GM12892 (cell line): ENCODE results near the gene PAX5.

Source experiments
- POLR2A ChIP-seq: IDR thresholded peaks from 2 replicates; pipeline ENCODE4 v1.6.1; 2011; ENCODE audit warnings: low read depth, low read length, control low read depth
- POLR2AphosphoS5 ChIP-seq: IDR thresholded peaks from 2 replicates; pipeline ENCODE4 v1.6.1; 2011; ENCODE audit warnings: low read depth, low read length, control low read depth
- TAF1 ChIP-seq: IDR thresholded peaks from 2 replicates; pipeline ENCODE4 v1.6.1; 2011; ENCODE audit warnings: low read depth, mild to moderate bottlenecking, control low read depth, low read length, borderline replicate concordance

GRCh38 chr9:36868586-36869282, 165.3 kb downstream of the PAX5 start:
- no peak for TF ChIP-seq POLR2AphosphoS5
- TF ChIP-seq POLR2A, result no peak
- TF ChIP-seq TAF1, result no peak
